A172 (cell line): ENCODE results near the gene RANGRF. TPM values are rescaled to one million over a fixed set of nuclear protein-coding genes. Genes with fewer than 3 reads are reported as not detected.

Source experiments
- total RNA-seq: library from RNA; depleted of rRNA; stranded (reverse); fragments of >200 nt; shearing (Covaris generic); gene quantifications from 2 replicates; pipeline ENCODE4 v1.2.3, GENCODE V29; 2014; rRNA removed

Gene RANGRF
- total RNA-seq, 1 experiment from 2014 or later, result 17.4 TPM

Other genes starting within 250 kb of the RANGRF start
- 0.14 TPM in 1 of 2 replicates, not detected in the other for gene ALOX15B, start 249.6 kb upstream of the RANGRF start, total RNA-seq
- gene ALOX12B, start 201.0 kb upstream of the RANGRF start, total RNA-seq, result not detected in 2 replicates
- 0.05 TPM in 1 of 2 replicates, not detected in the other for gene ALOXE3, start 170.2 kb upstream of the RANGRF start, total RNA-seq
- gene HES7, start 164.6 kb upstream of the RANGRF start, total RNA-seq, result not detected in 2 replicates
- gene PER1, start 136.3 kb upstream of the RANGRF start, total RNA-seq, result 6.9 and 7.5 TPM in 2 replicates
- 1.9 and 4.3 TPM in 2 replicates for gene VAMP2, start 125.7 kb upstream of the RANGRF start, total RNA-seq
- 35.8 and 39.3 TPM in 2 replicates for gene TMEM107, start 112.3 kb upstream of the RANGRF start, total RNA-seq
- 8.8 and 10.9 TPM in 2 replicates for gene BORCS6, start 98.5 kb upstream of the RANGRF start, total RNA-seq
- gene AURKB, start 78.1 kb upstream of the RANGRF start, total RNA-seq, result 110 and 114 TPM in 2 replicates
- gene CTC1, start 40.6 kb upstream of the RANGRF start, total RNA-seq, result 3.2 and 7.7 TPM in 2 replicates
- gene PFAS, start 39.4 kb upstream of the RANGRF start, total RNA-seq, result 28.0 and 29.3 TPM in 2 replicates
- gene SLC25A35, start 6.7 kb downstream of the RANGRF start, total RNA-seq, result 0.60 and 3.2 TPM in 2 replicates
- not detected in 2 replicates for gene ARHGEF15, start 21.6 kb downstream of the RANGRF start, total RNA-seq
- not detected in 2 replicates for gene ODF4, start 51.2 kb downstream of the RANGRF start, total RNA-seq
- 4,408 and 5,921 TPM in 2 replicates for gene RPL26, start 94.5 kb downstream of the RANGRF start, total RNA-seq
- gene RNF222, start 109.2 kb downstream of the RANGRF start, total RNA-seq, result not detected in 2 replicates
- 38.4 and 48.0 TPM in 2 replicates for gene NDEL1, start 147.2 kb downstream of the RANGRF start, total RNA-seq